ENCODE results near the gene AGA.

DNA sequence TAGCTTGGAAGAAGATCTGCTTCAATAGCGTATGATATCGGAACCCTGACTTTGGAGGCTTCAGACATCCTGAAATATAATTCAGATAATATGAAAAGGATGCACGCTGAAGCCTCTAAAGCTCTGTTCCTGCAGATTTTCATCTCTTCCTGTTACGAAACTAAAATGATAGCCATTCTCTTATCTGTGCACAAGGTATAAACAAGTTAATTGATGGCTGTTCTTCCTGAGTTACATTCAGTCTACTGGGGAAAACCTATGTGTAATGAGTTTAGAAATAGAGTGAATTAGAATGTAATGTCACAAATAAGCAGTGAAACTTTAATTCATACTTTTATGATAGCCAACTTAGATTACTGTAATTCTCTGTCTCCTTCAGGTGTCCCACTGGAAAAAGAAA, 36.8 kb upstream of the AGA start:
- TF ChIP-seq, protein P1, sequence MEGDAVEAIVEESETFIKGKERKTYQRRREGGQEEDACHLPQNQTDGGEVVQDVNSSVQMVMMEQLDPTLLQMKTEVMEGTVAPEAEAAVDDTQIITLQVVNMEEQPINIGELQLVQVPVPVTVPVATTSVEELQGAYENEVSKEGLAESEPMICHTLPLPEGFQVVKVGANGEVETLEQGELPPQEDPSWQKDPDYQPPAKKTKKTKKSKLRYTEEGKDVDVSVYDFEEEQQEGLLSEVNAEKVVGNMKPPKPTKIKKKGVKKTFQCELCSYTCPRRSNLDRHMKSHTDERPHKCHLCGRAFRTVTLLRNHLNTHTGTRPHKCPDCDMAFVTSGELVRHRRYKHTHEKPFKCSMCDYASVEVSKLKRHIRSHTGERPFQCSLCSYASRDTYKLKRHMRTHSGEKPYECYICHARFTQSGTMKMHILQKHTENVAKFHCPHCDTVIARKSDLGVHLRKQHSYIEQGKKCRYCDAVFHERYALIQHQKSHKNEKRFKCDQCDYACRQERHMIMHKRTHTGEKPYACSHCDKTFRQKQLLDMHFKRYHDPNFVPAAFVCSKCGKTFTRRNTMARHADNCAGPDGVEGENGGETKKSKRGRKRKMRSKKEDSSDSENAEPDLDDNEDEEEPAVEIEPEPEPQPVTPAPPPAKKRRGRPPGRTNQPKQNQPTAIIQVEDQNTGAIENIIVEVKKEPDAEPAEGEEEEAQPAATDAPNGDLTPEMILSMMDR (IDR thresholded peaks at IDR 0.05): no peak
- no peak for TF ChIP-seq POLR2A (IDR thresholded peaks at IDR 0.05)
